Testis (tissue), 2 donors: Measurements from ENCODE around the gene MPHOSPH9.

Source experiments
- CTCF ChIP-seq, 3 experiments: fragments of 450-650 bp in 2 of 3; fragments of 200-600 bp in 1 of 3; sonication (generic) in 1 of 3; IDR thresholded peaks; one replicate each; pipeline ENCODE4 v1.5.1; 2016 to 2019; ENCODE audit warnings: antibody characterized with exemption in 3 of 3, mild to moderate bottlenecking in 2 of 3, moderate library complexity in 1 of 3
- POLR2A ChIP-seq: fragments of 450-650 bp; IDR thresholded peaks from one replicate; pipeline ENCODE4 v1.6.1; 2017; ENCODE audit warnings: antibody characterized with exemption, mild to moderate bottlenecking, moderate library complexity

GRCh38 chr12:123121670-123122069, 111.3 kb downstream of the MPHOSPH9 start:
- no peak for TF ChIP-seq POLR2A
- TF ChIP-seq CTCF (IDR thresholded peaks at IDR 0.05), result no peak
